NCI-H2196 treated with DMSO at 0.1 percent for 48 hours (cell line): ENCODE results near the gene IFITM1.
"Not testable (repeated sequence)": the region's sequence is repeated elsewhere in the genome, so short reads cannot be mapped to it uniquely, and the experiment has no call there.

ENCODE experiments used
- DNase-seq: peaks from one replicate; lab custom pipeline; 2025; ENCODE audit not compliant: unreplicated experiment; lab: John Stamatoyannopoulos, UW

Gene IFITM1

GRCh38 chr11:313787-314553 lies at the start of gene IFITM1:
Gene IFITM1 (plus strand): TSS chr11:314040. CDS start chr11:314171, 131 bp downstream.
- DNase-seq, result no peak

- DNase-seq, result no peak
These were observed 47.0 kb upstream of the IFITM1 start for GRCh38 chr11:266676-267439.

GRCh38 chr11:267491-267994 lies 46.3 kb upstream of the IFITM1 start:
- no peak for DNase-seq

GRCh38 chr11:268716-269145 lies 45.1 kb upstream of the IFITM1 start:
- DNase-seq, result not testable (repeated sequence)

GRCh38 chr11:269146-269890 lies 44.5 kb upstream of the IFITM1 start:
- DNase-seq, result no peak

GRCh38 chr11:270451-271318 lies 43.2 kb upstream of the IFITM1 start:
- DNase-seq, result no peak

- no peak for DNase-seq
These were observed 42.5 kb upstream of the IFITM1 start for GRCh38 chr11:271319-271715.

GRCh38 chr11:272195-272930 lies 41.5 kb upstream of the IFITM1 start:
- no peak for DNase-seq

- no peak for DNase-seq
These were observed 41.0 kb upstream of the IFITM1 start for GRCh38 chr11:272931-273198.

- DNase-seq, result no peak
These were observed 37.6 kb upstream of the IFITM1 start for GRCh38 chr11:276219-276618.

GRCh38 chr11:278001-278951 lies 35.6 kb upstream of the IFITM1 start, which contains the start of gene NLRP6:
Gene NLRP6 (plus strand): TSS chr11:278407. CDS start chr11:278570, 163 bp downstream.
- DNase-seq, result no peak

GRCh38 chr11:279040-279965 lies 34.5 kb upstream of the IFITM1 start:
- DNase-seq, result no peak

GRCh38 chr11:279966-280705 lies 33.7 kb upstream of the IFITM1 start:
- DNase-seq, result peak; percentile 41

- DNase-seq, result no peak
These were observed 32.9 kb upstream of the IFITM1 start for GRCh38 chr11:280706-281485.

- DNase-seq, result no peak
These were observed 32.2 kb upstream of the IFITM1 start for GRCh38 chr11:281486-282161.

GRCh38 chr11:282171-282570 lies 31.7 kb upstream of the IFITM1 start:
- no peak for DNase-seq
